Measurements from ENCODE around the gene PRXL2B. TPM values are rescaled to one million over a fixed set of nuclear protein-coding genes. Genes with fewer than 3 reads are reported as not detected.
"Not testable (repeated sequence)": the region's sequence is repeated elsewhere in the genome, so short reads cannot be mapped to it uniquely, and the experiment has no call there.

PRXL2B gene
- total and polyA plus RNA-seq, 12 donors: 3.7 to 12.0 (median 5.4) TPM

DNA sequence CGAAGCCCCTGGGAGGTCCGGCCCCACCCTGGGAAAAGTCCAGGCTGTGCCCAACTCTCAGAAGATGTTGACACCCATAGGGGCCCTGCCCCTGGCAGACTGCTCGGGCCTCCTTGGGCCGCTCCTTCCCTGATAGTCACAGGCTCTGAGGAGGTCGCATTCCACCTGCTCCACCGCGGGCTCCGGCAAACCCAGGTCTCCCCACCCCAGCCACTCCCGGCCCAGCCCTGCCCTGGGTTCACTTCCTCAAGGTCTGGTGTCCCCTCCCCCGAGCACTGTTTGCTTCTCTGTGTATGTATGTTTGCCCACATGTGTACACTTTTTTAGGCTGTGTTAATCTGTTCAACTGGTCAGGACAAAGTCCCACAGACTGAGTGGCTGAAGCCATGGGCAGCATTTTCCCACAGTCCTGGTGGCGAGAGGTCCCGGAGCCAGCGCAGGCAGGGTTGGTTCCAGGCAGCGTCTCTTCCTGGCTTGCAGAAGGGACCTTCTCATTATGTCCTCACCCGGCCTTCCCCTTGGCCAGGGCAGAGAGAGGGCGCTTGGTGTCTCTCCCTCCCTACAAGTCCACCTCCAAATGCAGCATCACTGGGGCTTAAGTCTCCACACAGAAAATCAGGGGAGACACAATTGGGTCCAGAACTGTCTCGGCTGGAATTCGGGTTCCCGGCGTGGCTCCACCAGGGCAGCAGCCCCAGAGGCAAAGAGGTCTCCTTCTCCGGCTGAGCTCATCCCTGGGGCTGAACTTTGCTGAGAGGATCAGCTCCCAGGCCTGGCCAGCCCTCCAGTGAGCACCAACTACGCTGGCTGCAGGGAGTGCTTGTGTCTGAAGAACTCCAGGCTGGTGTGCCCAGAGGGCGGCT lies 10.5 kb upstream of the PRXL2B start:
- 68 to 75% methylated on average over 23 of the region's 23 CpGs for WGBS, 2 donors
- H3K4me1 ChIP-seq: peaks cover 7 to 40% (median 29%) of the 10 kb centered on the region in 9 donors
- H3K36me3 ChIP-seq: no peaks in the 10 kb centered on the region
- H3K9me3 ChIP-seq: peaks cover 0 to 11% (median 0%) of the 10 kb centered on the region in 11 donors
- TF ChIP-seq, protein P1, sequence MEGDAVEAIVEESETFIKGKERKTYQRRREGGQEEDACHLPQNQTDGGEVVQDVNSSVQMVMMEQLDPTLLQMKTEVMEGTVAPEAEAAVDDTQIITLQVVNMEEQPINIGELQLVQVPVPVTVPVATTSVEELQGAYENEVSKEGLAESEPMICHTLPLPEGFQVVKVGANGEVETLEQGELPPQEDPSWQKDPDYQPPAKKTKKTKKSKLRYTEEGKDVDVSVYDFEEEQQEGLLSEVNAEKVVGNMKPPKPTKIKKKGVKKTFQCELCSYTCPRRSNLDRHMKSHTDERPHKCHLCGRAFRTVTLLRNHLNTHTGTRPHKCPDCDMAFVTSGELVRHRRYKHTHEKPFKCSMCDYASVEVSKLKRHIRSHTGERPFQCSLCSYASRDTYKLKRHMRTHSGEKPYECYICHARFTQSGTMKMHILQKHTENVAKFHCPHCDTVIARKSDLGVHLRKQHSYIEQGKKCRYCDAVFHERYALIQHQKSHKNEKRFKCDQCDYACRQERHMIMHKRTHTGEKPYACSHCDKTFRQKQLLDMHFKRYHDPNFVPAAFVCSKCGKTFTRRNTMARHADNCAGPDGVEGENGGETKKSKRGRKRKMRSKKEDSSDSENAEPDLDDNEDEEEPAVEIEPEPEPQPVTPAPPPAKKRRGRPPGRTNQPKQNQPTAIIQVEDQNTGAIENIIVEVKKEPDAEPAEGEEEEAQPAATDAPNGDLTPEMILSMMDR (IDR thresholded peaks at IDR 0.05): no peak
- DNase-seq (peak in 1 of 2 donors; percentile 13), ATAC-seq (peak in 1 of 8 donors; percentile 6)
- intact Hi-C loops (cut with DNase I): loop anchor here in 1 of 10 donors (2.0 kb wide), 1 partner anchor 17 kb away; no protein-coding TSS in a partner anchor
- H3K4me3 ChIP-seq: peak overlapping the region in 3 of 10 donors; percentile 3 to 23 (median 22)
- peak overlapping the region; percentile 74 to 96 (median 82) for H3K27ac ChIP-seq
- H3K27me3 ChIP-seq: peaks cover 0 to 7% (median 0%) of the 10 kb centered on the region in 7 donors

DNA sequence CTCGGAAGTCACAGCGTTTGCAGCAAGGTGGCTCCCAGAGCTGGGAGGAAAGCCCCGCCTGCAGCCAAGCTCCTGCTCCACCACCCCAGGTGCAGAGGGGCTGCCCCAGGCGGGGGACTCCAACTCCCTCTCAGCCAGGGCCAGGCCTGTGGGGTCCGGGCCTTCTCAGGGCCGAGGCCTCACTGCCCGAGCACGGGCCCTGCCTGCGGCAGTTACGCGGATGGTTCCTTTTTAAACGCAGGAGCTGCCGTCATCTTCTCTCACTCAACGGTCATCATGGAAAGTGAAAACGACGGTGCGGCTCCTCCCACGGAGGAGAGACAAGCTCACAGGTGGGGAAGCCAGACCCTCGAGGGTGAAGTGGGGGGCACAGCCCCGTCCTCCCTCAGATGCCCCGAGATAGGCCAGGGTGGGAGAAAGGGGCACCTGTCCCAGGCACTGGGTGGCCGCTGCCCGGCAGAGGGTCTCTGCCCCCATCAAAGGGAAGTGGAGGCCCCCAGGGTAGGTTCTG lies 9.0 kb upstream of the PRXL2B start:
- DNase-seq; H3K36me3 ChIP-seq; H3K27me3 ChIP-seq; intact Hi-C loops (cut with DNase I): not testable (repeated sequence)
- Histone ChIP-seq H3K9me3 (peaks cover 0 to 11% (median 0%) of the 10 kb centered on the region in 11 donors), H3K4me3 (peak overlapping the region in 9 of 10 donors; percentile 5 to 39 (median 24)), H3K27ac (peak overlapping the region; percentile 53 to 96 (median 88)), H3K4me1 (peaks cover 7 to 53% (median 29%) of the 10 kb centered on the region in 9 donors)
- peak in 4 of 8 donors; percentile 1 to 23 (median 10) for ATAC-seq
- 66% methylated on average over 18 to 20 of the region's 23 CpGs for WGBS, 2 donors

DNA sequence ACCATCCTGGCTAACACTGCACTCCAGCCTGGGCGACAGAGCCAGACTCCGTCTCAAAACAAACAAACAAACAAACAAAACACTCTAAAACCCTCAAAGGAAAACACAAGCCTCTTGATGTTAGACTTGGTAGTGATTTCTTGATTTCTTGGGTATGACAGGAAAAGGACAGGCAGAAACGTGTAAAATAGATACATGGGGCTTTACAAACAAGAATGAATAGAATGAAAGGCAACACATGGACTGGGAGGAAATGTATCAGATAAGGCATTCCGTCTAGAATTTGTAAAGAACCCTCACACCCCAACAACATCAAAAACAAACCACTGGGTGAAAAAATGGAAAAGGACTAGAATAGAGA lies 7.8 kb upstream of the PRXL2B start:
- peak overlapping the region; percentile 53 to 96 (median 88) for H3K27ac ChIP-seq
- DNase-seq: no peak
- no peak for ATAC-seq
- no peaks in the 10 kb centered on the region for H3K36me3 ChIP-seq
- TF ChIP-seq, protein P1 (IDR thresholded peaks at IDR 0.05): no peak
- H3K4me3 ChIP-seq: peak overlapping the region in 3 of 10 donors; percentile 24 to 39 (median 36)
- H3K27me3 ChIP-seq: peaks cover 0 to 7% (median 0%) of the 10 kb centered on the region in 7 donors
- WGBS, 2 donors: 48 to 61% methylated on average over 4 of the region's 4 CpGs
- intact Hi-C loops (cut with DNase I): no loop called here
- peaks cover 0 to 4% (median 0%) of the 10 kb centered on the region in 11 donors for H3K9me3 ChIP-seq
- peaks cover 7 to 53% (median 31%) of the 10 kb centered on the region in 9 donors for H3K4me1 ChIP-seq

DNA sequence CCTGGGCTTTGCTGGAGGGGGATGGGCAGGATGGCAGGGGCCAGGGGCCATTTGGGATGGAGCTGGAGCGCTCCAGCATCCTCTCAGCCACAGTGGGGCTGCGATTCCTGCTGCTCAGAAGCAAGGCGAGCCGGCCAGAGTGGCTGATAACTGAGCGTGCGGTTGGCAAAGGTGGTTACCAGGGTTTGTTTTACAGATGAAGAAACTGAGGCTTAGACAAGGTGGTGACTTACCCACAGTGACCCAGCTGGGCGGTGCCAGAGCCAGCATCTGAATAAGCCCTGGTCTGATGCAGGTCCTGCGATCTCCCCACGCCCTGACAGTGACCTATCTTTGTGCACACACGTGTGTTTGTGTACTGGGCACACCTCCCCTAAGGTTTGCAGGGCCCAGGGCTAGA lies 5.9 kb upstream of the PRXL2B start:
- no peaks in the 10 kb centered on the region for H3K36me3 ChIP-seq
- no peak overlapping the region for H3K4me3 ChIP-seq
- ATAC-seq (no peak), DNase-seq (no peak)
- intact Hi-C loops (cut with DNase I): loop anchor here in 2 of 10 donors (5.0 to 10.0 kb wide), 2 partner anchors 33 to 64 kb away; no protein-coding TSS in a partner anchor
- H3K27ac ChIP-seq: no peak overlapping the region
- peaks cover 12 to 65% (median 44%) of the 10 kb centered on the region in 9 donors for H3K4me1 ChIP-seq
- 90 to 91% methylated on average over 10 of the region's 10 CpGs for WGBS, 2 donors
- peaks cover 0 to 7% (median 0%) of the 10 kb centered on the region in 7 donors for H3K27me3 ChIP-seq
- TF ChIP-seq, protein P1 (IDR thresholded peaks at IDR 0.05): no peak
- H3K9me3 ChIP-seq: no peaks in the 10 kb centered on the region

All from heart right ventricle (tissue), 16 donors.